ENCODE data around the gene CCDC3.
"Not testable (repeated sequence)": the region's sequence is repeated elsewhere in the genome, so short reads cannot be mapped to it uniquely, and the experiment has no call there.

The CCDC3 gene

DNA sequence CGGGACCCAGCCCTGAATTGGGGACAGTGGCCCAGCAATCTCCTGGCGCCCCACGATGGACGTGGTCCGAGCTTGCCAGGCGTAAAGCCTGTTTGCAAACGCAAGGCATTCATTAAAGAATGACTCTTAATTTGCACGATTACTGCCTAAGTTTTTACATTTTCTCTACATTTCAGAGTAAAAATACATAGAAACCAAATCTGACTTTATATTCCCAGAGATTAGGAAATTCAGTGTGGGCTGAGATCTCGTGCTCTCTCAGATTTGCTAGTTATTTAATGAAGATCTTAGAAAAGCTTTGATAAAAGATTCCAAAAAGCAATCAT is 337 bp upstream of the CCDC3 start:
- TF ChIP-seq, protein P1, sequence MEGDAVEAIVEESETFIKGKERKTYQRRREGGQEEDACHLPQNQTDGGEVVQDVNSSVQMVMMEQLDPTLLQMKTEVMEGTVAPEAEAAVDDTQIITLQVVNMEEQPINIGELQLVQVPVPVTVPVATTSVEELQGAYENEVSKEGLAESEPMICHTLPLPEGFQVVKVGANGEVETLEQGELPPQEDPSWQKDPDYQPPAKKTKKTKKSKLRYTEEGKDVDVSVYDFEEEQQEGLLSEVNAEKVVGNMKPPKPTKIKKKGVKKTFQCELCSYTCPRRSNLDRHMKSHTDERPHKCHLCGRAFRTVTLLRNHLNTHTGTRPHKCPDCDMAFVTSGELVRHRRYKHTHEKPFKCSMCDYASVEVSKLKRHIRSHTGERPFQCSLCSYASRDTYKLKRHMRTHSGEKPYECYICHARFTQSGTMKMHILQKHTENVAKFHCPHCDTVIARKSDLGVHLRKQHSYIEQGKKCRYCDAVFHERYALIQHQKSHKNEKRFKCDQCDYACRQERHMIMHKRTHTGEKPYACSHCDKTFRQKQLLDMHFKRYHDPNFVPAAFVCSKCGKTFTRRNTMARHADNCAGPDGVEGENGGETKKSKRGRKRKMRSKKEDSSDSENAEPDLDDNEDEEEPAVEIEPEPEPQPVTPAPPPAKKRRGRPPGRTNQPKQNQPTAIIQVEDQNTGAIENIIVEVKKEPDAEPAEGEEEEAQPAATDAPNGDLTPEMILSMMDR (conservative IDR thresholded peaks at IDR 0.05; ENCODE audit: low read depth, low read length), result no peak
- no peak for DNase-seq (ENCODE audit: low read depth)
- H3K4me3 ChIP-seq (ENCODE audit: low read depth, low read length), result peak overlapping the region; percentile 58

DNA sequence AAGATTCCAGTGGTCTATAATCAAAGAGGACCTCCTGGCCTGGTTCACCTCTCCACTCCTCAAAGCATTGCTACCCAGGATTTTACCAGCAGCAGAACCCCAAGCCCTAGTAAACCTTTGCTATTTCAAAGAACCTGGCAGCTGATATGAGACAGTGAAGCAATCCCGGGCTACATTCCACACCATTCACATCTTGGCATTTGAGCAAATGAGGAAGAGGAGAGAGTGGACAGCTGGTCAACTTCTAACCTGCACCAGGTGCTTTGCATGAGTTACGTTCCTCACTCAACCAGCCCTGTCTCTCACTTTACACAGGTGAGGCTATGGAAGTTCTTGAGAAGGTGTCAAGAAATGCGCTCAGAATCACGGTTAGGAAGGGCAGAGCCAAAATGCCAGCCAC is 1.1 kb downstream of the CCDC3 start:
- DNase-seq (ENCODE audit: low read depth), result peak; percentile 31
- TF ChIP-seq, protein P1 (conservative IDR thresholded peaks at IDR 0.05; ENCODE audit: low read depth, low read length), result no peak
- peak overlapping the region; percentile 58 for H3K4me3 ChIP-seq (ENCODE audit: low read depth, low read length)

DNA sequence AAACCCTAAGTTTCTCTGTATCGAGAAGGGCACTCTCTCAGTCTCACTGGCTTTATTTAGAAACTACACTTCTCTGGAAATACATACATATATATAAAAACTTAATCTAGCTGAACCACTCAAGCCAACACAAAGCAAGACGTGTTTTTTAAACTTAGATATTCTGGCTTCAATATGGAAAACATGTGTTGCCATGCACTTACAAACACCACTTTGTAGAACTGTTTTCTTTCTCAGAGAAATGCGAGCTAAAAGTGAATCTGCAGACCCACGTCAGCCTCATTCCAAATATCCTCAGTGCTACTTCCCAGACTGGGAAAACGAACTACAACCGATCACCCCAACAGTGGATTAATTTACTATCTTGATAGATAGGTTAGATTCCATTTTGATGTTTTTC is 1.7 kb downstream of the CCDC3 start:
- TF ChIP-seq, protein P1 (conservative IDR thresholded peaks at IDR 0.05; ENCODE audit: low read depth, low read length), result no peak
- H3K4me3 ChIP-seq (ENCODE audit: low read depth, low read length), result no peak overlapping the region
- no peak for DNase-seq (ENCODE audit: low read depth)

DNA sequence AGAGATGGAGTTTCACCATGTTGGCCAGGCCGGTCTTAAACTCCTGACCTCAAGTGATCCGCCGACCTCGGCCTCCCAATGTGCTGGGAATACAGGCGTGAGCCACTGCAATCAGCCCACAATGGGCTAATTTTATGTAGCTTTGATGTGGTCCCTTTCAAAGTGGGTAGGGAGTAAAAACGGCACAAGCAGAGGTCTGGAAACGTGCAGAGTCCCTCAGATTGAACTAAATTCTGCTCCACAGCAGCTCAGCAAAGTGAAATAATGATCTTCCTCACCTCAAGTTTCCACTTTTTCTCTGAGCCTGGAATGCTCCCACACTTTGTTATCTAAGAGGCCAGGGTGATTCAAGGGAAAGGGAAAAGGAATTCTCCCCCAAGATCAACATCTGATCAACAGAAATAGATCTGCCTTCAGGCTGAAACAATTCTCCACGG is 6.1 kb downstream of the CCDC3 start:
- no peak for DNase-seq (ENCODE audit: low read depth)
- TF ChIP-seq, protein P1 (conservative IDR thresholded peaks at IDR 0.05; ENCODE audit: low read depth, low read length), result no peak
- no peak overlapping the region for H3K4me3 ChIP-seq (ENCODE audit: low read depth, low read length)

DNA sequence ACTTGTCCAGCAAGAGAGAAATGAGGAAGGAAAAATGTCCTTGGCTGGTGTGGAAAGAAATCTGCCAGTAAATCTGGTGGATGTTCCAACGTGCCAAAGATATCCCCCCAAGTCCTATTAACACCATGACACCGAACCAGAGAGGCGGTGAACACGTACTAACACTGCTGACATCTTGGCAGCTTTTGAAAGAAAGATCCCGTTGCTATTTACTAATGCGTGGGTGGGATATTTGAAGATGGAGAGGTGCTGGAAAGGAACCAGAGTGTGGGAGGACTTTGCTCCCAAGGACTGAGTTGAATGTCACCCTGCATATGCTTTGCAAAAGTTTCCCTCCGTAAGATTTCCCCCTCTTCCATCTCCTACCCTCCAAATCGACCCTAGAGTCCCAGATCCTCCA is 7.9 kb downstream of the CCDC3 start:
- DNase-seq (ENCODE audit: low read depth), result no peak
- no peak overlapping the region for H3K4me3 ChIP-seq (ENCODE audit: low read depth, low read length)
- TF ChIP-seq, protein P1 (conservative IDR thresholded peaks at IDR 0.05; ENCODE audit: low read depth, low read length), result no peak

DNA sequence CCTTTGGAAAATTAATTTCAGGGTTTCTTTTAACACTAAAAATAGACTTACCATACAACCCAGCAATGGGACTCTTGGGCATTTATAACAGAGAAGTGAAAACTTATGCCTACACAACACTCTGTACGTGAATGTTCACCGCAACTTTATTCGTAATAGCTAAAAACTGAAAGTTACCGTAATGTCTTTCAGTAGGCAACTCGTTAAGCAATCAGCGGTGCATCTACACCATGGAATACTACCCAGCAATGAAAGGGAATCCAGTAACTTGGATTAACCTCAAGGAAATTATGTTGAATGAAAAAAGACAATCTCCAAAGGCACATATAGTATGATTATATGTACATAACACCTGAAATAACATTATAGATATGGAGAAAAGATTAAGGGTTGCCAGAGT is 16.2 kb downstream of the CCDC3 start:
- TF ChIP-seq, protein P1 (conservative IDR thresholded peaks at IDR 0.05; ENCODE audit: low read depth, low read length), result no peak
- no peak overlapping the region for H3K4me3 ChIP-seq (ENCODE audit: low read depth, low read length)
- no peak for DNase-seq (ENCODE audit: low read depth)

DNA sequence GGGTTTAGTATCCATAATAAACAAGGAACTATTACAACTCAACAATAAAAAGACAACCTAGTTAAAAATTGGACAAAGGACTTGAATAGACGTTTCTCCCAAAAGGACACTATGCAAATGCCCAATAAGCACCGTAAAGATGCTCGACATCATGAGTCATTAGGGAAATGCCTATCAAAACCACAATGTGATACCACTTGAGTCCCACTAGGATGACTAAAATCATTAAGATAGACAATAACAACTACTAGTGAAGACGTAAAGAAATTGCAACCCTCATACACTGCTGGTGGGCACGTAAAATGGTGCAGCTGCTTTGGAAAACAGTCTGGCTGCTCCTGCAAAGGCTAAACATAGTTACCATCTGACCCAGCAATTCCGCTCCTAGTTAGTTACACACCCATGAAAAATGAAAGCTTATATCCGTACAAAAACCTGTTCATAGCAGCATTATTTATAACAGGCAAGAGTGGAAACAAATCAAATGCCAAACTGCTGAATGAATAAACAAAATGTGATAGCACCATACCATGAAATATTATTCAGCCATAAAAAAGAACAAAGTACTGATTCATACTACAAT is 17.3 kb downstream of the CCDC3 start:
- TF ChIP-seq, protein P1 (conservative IDR thresholded peaks at IDR 0.05; ENCODE audit: low read depth, low read length), result no peak

DNA sequence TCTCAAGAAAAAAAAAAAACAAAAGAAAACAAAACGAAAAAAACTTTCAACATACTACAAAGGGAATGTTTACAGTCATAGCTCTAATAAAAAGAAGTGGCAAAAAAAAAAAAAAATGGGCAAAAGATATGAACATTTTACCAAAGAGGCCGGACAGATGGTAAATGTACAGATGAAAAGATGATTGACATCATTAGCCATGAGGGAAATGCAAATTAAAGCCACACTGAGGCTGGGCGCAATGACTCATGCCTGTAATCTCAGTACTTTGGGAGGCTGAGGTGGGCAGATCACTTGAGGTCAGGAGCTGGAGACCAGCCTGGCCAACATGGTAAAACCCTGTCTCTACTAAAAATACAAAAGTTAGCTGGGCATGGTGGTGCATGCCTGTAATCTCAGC is 17.9 kb downstream of the CCDC3 start:
- not testable (repeated sequence) for H3K4me3 ChIP-seq (ENCODE audit: low read depth, low read length); DNase-seq (ENCODE audit: low read depth)

More for the DNA sequence above, 17.3 kb downstream of the CCDC3 start:
- DNase-seq (ENCODE audit: low read depth), result no peak
- no peak overlapping the region for H3K4me3 ChIP-seq (ENCODE audit: low read depth, low read length)
